ENCODE measurements around the gene MORN1. TPM values are rescaled to one million over a fixed set of nuclear protein-coding genes. Genes with fewer than 3 reads are reported as not detected.
A peak's percentile ranks its signal among the peaks of the same experiment; 100 is the strongest.

Gene MORN1
- total RNA-seq, 1 donor from 2014 or later, result 9.0 TPM

GRCh38 chr1:2315674-2316450, 75.5 kb downstream of the MORN1 start:
- intact Hi-C loops (cut with DNase I), result loop anchor here (10.0 kb wide), 1 partner anchor 121 kb away; the partner anchor contains the start of gene FAAP20
- ATAC-seq, result no peak
- H3K4me1 ChIP-seq, result peaks cover 49% of the 10 kb centered on the region
- no peak for TF ChIP-seq CTCF (IDR thresholded peaks at IDR 0.05)
- no peaks in the 10 kb centered on the region for H3K27me3 ChIP-seq
- no peak for DNase-seq
- no peaks in the 10 kb centered on the region for H3K9me3 ChIP-seq
- H3K36me3 ChIP-seq, result no peaks in the 10 kb centered on the region
- H3K27ac ChIP-seq, result peak overlapping the region; percentile 90
- peak overlapping the region; percentile 63 for H3K4me3 ChIP-seq

DNA sequence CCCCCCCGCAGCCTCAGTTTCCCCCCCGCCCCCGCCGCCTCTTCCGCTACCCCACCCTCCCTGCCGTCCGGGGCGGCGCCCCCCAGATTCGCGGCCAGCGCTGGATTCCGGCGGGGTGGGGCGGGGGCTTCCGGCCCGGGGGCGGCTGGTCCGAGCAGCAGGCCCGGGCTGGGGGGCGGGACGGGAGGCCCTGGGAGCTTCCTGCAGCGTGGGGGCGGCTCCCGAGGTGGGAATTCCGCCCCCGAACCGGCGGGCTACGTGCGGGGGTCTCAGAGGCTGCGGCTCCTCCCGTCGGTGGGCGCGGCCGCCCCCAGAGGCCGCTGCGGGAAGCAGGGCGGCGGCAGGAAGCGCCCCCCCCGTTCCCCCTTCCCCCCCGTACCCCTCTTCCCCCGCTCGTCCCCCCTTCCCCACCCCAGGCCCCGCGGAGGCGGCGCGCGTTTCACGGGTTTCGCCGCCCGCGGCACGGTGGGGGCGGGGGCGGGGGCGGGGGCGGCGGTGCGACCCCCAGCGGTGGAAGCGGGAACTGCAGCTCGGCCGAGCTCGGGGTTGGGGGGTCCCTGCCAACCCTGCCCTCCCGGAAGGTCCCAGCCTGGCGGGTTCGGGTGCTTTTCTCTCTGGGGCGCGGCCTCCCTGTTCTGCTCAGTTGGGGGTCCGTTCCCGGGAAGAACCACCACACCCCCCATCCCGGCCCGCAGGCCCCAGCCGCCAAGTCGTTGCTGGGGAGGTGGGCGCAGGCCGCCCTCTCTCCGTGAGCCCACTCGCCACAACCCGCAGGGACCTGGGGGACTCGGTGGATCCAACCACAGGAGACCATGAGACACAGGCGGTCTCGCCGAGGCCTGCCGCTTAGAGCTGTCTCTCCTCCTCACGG, 76.3 kb downstream of the MORN1 start:
- peak; percentile 58 for ATAC-seq
- no peaks in the 10 kb centered on the region for H3K36me3 ChIP-seq
- peaks cover 49% of the 10 kb centered on the region for H3K4me1 ChIP-seq
- intact Hi-C loops (cut with DNase I), result loop anchor here (10.0 kb wide), 1 partner anchor 120 kb away; the partner anchor contains the start of gene FAAP20
- H3K27ac ChIP-seq, result peak overlapping the region; percentile 90
- peak; percentile 83 for DNase-seq
- TF ChIP-seq CTCF (IDR thresholded peaks at IDR 0.05), result peak; percentile 96
- peak overlapping the region; percentile 63 for H3K4me3 ChIP-seq
- no peaks in the 10 kb centered on the region for H3K27me3 ChIP-seq
- no peaks in the 10 kb centered on the region for H3K9me3 ChIP-seq

DNA sequence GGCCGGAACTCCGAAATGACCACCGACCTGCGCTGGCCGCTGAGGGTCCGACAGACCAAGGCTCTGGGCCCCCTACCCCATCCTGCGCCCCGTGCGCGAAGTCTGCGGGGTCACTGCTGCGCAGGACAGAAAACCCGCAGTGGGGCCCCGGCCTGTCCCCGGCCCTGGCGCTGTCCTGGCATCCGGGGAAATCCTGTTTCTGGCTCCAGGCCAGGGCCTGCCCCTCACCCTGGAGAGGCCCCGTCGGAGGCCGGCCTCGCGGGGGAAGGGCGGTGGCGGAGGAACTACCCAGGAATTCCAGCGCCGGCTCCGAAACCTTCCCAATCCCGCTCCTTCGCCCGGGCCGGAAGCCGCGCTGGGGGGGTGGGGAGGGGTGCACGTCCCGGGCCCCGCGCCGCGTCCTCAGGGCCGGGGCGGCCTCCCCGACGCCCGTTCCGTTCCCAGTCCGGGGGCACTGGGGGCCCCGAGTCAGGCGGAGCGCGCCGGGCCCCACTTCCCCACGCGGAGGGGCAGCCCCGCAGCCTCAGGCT, 77.0 kb downstream of the MORN1 start:
- Histone ChIP-seq H3K9me3 (no peaks in the 10 kb centered on the region), H3K36me3 (peaks cover under 1% of the 10 kb centered on the region), H3K27ac (peak overlapping the region; percentile 90), H3K4me1 (peaks cover 49% of the 10 kb centered on the region), H3K4me3 (peak overlapping the region; percentile 63), H3K27me3 (no peaks in the 10 kb centered on the region)
- DNase-seq, result peak; percentile 88
- ATAC-seq, result peak; percentile 33
- TF ChIP-seq CTCF (IDR thresholded peaks at IDR 0.05), result no peak
- intact Hi-C loops (cut with DNase I), result loop anchor here (10.0 kb wide), 1 partner anchor 120 kb away; the partner anchor contains the start of gene FAAP20

DNA sequence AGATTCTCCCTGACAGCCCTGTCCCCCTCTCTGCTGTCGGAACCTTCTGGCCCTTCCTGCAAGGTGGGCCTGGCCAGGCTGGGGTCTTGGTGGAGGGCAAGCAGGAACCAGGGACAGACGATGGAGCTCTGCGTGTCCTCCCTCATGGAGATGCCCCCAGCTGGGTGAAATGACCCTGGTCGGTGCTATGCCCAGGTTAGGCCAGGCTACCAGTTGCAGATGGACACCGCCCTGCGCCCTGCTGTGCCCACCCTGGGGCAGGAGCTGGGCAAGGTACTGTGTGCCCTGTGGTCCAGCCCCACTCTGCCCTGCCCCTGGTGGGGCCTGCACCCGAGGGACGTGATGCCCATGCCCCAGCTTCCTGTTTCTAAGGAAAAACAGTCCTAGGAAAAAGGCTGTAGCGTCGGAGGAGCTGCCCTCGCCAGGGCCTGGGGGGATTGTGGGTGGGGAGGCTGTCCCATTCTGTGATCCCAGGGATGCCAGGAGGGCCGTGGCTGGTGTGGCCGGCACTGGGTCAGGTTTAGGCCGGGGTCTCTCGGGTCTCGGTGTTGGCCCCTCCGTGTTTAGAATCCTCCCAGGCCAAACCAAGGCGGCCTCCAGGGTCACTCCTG, 77.6 kb downstream of the MORN1 start:
- no peaks in the 10 kb centered on the region for H3K27me3 ChIP-seq
- peak overlapping the region; percentile 90 for H3K27ac ChIP-seq
- H3K4me3 ChIP-seq, result peak overlapping the region; percentile 63
- DNase-seq (no peak), ATAC-seq (no peak)
- no peaks in the 10 kb centered on the region for H3K9me3 ChIP-seq
- peaks cover 7% of the 10 kb centered on the region for H3K36me3 ChIP-seq
- no peak for TF ChIP-seq CTCF (IDR thresholded peaks at IDR 0.05)
- intact Hi-C loops (cut with DNase I), result loop anchor here (10.0 kb wide), 1 partner anchor 119 kb away; the partner anchor contains the start of gene FAAP20
- peaks cover 49% of the 10 kb centered on the region for H3K4me1 ChIP-seq

Measured in upper lobe of right lung (tissue), 1 donor.